Fibroblast of skin of scalp (primary cell): ENCODE results near the gene ITGB1BP2. TPM values are rescaled to one million over a fixed set of nuclear protein-coding genes. Genes with fewer than 3 reads are reported as not detected.
"Not testable (repeated sequence)": the region's sequence is repeated elsewhere in the genome, so short reads cannot be mapped to it uniquely, and the experiment has no call there.

Experiments used
- DNase-seq: peaks from one replicate; pipeline ENCODE4 v3.0.0-alpha.2; 2013
- polyA plus RNA-seq, 2 experiments: library from polyadenylated mRNA; unstranded; fragments of 120-200 nt; gene quantifications; one replicate each; pipeline ENCODE4 v1.2.1, GENCODE V29; 2013; ENCODE audit not compliant: insufficient read length in 2 of 2

Gene ITGB1BP2
- 8.0 TPM for polyA plus RNA-seq (2013, experiment 1 of 2; ENCODE audit: insufficient read length)
- polyA plus RNA-seq (2013, experiment 2 of 2; ENCODE audit: insufficient read length): 10.8 TPM

- DNase-seq: peak; percentile 62
Observed at GRCh38 chrX:71301195-71301924, at the start of gene ITGB1BP2. Gene ITGB1BP2, plus strand, starts transcription at chrX:71301750. Its CDS starts 57 bp downstream, at chrX:71301807.

DNA sequence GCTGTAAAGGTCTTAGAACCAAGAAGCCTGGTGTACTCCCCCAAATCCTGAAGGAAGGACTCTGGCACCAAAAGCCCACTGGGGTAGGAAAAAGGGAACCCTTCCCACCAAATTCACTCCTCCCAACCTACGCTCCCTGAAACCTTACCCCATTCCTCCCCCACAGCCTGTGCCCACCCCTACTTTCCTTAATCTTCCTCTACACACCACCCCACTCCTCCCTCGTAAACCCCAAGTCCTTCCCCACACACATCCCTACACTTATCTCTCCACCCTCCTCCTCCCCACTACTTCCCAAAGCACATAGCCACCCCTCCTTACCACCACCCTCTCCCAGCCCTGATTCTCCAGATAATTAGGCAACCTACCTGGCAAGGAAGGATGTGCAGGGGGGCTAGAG, 49.3 kb upstream of the ITGB1BP2 start:
- no peak for DNase-seq

- DNase-seq: peak; percentile 55
Observed at GRCh38 chrX:71253253-71254091, 48.1 kb upstream of the ITGB1BP2 start.

GRCh38 chrX:71254092-71254963, 47.2 kb upstream of the ITGB1BP2 start, which contains the start of gene ZMYM3:
Gene ZMYM3, minus strand, starts transcription at chrX:71254140. Its CDS starts 885 bp downstream, at chrX:71253255.
- DNase-seq: peak; percentile 88

- no peak for DNase-seq
Observed at GRCh38 chrX:71256051-71256450, 45.5 kb upstream of the ITGB1BP2 start.

GRCh38 chrX:71256856-71257255, 44.7 kb upstream of the ITGB1BP2 start:
- DNase-seq: no peak

DNA sequence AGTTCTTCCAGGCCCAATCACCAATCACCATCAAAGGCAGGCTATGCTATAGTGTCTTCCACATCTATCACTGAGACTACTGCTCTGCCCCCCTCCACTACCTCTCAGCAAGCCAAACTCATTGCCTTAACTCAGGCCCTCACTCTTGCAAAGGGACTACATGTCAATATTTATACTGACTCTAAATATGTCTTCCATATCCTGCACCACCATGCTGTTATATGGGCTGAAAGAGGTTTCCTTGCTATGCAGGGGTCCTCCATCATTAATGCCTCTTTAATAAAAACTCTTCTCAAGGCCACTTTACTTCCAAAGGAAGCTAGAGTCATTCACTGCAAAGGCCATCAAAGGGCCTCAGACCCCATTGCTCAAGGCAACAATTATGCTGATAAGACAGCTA, 32.9 kb upstream of the ITGB1BP2 start:
- not testable (repeated sequence) for DNase-seq

GRCh38 chrX:71269801-71270395, 31.7 kb upstream of the ITGB1BP2 start:
- DNase-seq: no peak

GRCh38 chrX:71272313-71272712, 29.2 kb upstream of the ITGB1BP2 start:
- not testable (repeated sequence) for DNase-seq

DNA sequence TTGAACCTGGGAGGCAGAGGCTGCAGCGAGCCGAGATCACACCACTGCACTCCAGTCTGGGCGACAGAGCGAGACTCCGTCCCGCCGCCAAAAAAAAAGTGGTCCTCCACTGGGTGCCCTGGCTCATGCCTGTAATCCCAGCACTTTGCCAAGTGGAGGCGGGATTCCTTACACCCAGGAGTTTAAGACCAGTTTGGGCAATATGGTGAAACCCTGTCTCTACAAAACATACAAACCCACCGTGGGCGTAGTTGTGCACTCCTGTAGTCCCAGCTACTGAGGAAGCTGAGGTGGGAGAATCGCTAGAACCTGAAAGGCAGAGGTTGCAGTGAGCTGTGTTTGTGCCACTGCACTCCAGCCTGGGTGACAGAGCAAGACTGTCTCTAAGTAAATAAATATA, 20.2 kb upstream of the ITGB1BP2 start:
- DNase-seq: not testable (repeated sequence)

GRCh38 chrX:71282514-71283402, 18.8 kb upstream of the ITGB1BP2 start:
- DNase-seq: no peak

DNA sequence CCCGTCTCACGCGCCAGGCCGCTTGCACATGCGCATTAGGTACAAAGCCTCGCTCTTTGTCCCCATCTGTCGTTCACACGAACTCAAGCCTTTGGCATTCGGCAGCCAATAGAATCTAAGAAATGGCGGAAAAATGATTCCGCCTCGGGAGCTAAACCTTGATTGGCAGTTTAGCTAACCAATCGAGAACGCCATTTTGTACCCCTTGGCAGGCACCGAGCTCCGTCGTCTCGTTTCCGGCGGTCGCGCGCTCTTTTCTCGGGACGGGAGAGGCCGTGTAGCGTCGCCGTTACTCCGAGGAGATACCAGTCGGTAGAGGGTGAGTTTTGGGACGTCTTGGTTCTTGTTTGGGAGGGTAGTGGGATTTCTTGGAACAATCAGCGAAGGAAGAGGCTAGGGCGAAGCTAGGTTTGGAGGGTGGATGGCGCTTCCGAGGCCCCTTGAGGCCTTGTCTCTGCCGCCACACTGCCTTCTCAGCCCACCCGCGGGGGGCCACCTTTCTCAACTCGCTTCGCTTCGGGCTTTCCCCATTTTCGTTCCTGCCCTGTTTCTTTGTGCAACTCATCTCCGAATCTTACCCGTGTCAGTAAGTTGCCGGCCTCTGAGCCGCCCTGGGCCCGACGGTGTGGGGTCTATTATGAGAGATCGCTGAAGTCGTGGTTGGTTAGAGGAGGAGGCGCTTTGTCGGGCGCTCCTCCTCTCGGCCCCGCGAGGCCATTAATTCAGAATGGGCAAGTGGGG, 18.0 kb upstream of the ITGB1BP2 start, which contains the start of gene NONO:
TSS of gene NONO (plus strand) at position 233 of the 741 bp plus-strand sequence. CDS start 7,003 bp downstream, outside the sequence.
- DNase-seq: peak; percentile 99

DNA sequence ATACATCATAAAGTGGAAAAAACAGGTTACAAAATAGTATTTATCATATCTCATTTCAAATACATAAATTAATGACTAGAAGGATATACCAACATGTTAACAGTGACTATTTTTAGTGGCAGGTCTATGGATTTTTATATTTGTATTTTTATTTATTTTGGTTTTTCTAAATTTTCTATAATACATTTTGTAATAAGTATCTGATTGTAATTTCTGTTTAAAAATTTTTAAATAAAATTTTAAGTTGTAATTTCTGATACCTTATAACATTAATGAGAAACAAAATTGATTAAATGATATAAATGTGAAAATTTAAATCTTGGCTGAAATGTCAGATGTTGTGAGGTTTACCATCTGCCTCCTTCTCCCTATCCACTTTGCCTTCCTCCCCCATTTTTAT, 15.6 kb upstream of the ITGB1BP2 start:
- DNase-seq: no peak

DNA sequence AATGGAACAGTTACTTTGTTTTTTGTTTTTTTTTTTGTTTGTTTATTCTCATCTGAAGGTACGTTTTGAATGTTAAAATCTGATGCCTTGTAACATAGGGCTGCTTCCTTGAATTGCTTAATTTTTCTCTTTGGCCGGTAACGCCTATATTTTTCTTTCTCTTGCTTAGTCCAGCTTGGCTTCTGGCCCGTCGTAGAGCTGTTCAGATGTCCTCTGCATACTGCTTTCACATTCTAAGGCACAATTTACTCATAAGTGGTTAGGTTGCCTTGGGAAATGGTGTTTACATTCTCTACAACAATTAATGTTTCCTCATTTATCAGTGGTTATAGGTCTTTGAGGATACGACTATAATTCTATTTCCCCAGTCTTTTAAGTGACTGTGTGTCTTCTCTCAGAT, 10.2 kb upstream of the ITGB1BP2 start:
- DNase-seq: no peak

DNA sequence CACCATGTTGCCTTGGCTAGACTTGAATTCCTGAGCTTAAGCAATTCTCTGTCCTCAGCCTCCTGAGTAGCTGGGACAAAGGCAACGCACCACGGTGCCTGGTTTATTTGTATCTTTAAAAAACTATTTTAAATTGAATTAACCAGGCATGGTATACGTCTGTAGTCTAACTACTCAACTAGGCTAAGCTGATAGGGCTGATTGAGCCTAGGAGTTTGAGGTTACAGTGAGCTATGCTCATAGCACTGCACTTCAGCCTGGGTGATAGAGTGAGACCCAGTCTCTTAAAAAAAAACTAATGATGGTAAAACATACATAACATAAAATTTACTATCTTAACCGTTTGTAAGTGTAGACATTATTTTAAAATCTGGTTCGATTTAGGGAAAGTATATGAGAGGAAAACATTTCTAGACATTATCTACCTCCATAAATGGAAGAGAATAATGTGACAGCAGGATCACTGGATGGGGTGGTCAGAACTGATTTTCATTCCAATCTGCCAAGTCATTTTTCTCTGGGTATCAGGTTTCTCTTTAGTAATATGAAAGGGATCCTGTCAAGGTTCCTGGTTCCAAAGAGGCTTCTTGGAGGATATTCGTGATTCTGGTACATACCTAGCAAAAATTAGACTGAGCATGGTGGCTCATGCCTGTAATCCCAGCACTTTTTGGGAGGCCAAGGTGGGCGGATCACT, 8.7 kb upstream of the ITGB1BP2 start:
- peak; percentile 79 for DNase-seq

GRCh38 chrX:71296806-71297205, 4.7 kb upstream of the ITGB1BP2 start:
- DNase-seq: no peak

GRCh38 chrX:71298119-71298518, 3.4 kb upstream of the ITGB1BP2 start:
- DNase-seq: no peak

DNA sequence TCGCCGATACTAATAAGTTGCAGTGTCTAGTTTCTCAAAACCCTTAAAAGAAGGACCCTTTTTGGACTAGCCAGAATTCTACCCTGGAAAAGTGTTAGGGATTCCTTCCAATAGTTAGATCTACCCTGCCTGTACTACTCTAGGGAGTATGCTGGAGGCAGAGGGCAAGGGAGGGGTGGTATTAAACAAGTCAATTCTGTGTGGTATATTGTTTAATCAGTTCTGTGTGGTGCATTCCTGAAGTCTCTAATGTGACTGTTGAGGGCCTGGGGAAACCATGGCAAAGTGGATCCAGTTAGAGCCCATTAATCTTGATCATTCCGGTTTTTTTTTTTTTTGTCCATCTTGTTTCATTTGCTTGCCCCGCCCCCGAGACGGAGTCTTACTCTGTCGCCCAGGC, 1.5 kb upstream of the ITGB1BP2 start:
- DNase-seq: not testable (repeated sequence)

- DNase-seq: not testable (repeated sequence)
Observed at GRCh38 chrX:71300495-71300894, 1.1 kb upstream of the ITGB1BP2 start.
